ENCODE measurements around the gene GDF15.
"Not testable (repeated sequence)": the region's sequence is repeated elsewhere in the genome, so short reads cannot be mapped to it uniquely, and the experiment has no call there.

Gene GDF15

GRCh38 chr19:18396471-18397241, 10.7 kb downstream of the GDF15 start:
- H3K27ac ChIP-seq (ENCODE audit: low read depth, low read length): no peak overlapping the region
- H3K36me3 ChIP-seq (ENCODE audit: control insufficient read depth, insufficient read depth, low read length): no peaks in the 10 kb centered on the region
- no peak overlapping the region for H3K4me3 ChIP-seq (ENCODE audit: low read depth, low read length)
- no peaks in the 10 kb centered on the region for H3K4me1 ChIP-seq (ENCODE audit: control insufficient read depth, insufficient read depth, low read length)
- H3K27me3 ChIP-seq (ENCODE audit: control insufficient read depth, insufficient read depth, low read length): no peaks in the 10 kb centered on the region
- no peak overlapping the region for H3K9ac ChIP-seq (ENCODE audit: low read depth, low read length)
- H3K9me3 ChIP-seq (ENCODE audit: control insufficient read depth, insufficient read depth, low read length): no peaks in the 10 kb centered on the region

- no peaks in the 10 kb centered on the region for H3K9me3 ChIP-seq (ENCODE audit: control insufficient read depth, insufficient read depth, low read length)
- H3K4me3 ChIP-seq (ENCODE audit: low read depth, low read length): no peak within 1 kb of the TSS
- no peaks in the 10 kb centered on the region for H3K4me1 ChIP-seq (ENCODE audit: control insufficient read depth, insufficient read depth, low read length)
- no peak within 1 kb of the TSS for H3K9ac ChIP-seq (ENCODE audit: low read depth, low read length)
- no peak within 1 kb of the TSS for H3K27ac ChIP-seq (ENCODE audit: low read depth, low read length)
- H3K36me3 ChIP-seq (ENCODE audit: control insufficient read depth, insufficient read depth, low read length): no peaks in the 10 kb centered on the region
- no peaks in the 10 kb centered on the region for H3K27me3 ChIP-seq (ENCODE audit: control insufficient read depth, insufficient read depth, low read length)
Observed at GRCh38 chr19:18397242-18398202, 11.6 kb downstream of the GDF15 start, which contains the start of gene LRRC25. LRRC25 (minus strand) TSS chr19:18397622; CDS start chr19:18396963, 659 bp downstream.

- Histone ChIP-seq H3K27me3 (ENCODE audit: control insufficient read depth, insufficient read depth, low read length) (no peaks in the 10 kb centered on the region), H3K9me3 (ENCODE audit: control insufficient read depth, insufficient read depth, low read length) (no peaks in the 10 kb centered on the region), H3K4me3 (ENCODE audit: low read depth, low read length) (no peak overlapping the region), H3K36me3 (ENCODE audit: control insufficient read depth, insufficient read depth, low read length) (no peaks in the 10 kb centered on the region), H3K9ac (ENCODE audit: low read depth, low read length) (no peak overlapping the region), H3K27ac (ENCODE audit: low read depth, low read length) (no peak overlapping the region), H3K4me1 (ENCODE audit: control insufficient read depth, insufficient read depth, low read length) (no peaks in the 10 kb centered on the region)
Observed at GRCh38 chr19:18399008-18399407, 13.1 kb downstream of the GDF15 start.

DNA sequence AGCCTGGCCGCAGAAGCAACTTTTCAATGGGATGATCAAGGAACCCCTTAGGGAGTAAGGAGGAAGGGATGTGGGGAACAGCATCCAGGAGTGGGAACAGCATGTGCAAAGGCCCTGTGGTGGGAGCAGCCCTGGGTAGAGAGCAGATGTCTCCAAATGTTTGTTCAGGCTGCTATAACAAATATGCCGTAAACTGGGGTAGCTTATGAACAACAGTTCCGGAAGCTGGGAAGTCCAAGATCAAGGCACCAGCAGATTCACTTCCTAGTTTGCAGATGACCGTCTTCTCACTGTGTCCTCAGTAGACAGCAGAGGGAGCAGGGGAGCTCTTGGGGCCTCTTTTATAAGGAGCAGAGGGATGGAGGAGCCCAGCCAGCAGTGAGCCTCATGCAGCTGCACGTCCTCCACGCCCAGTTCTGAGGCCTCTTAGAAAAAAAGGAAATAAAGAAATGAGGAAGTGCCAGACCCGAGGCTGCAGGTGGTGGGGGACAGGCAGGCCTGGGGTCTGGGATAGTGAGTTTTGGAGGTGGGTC, 15.7 kb downstream of the GDF15 start:
- Histone ChIP-seq H3K27me3 (ENCODE audit: control insufficient read depth, insufficient read depth, low read length) (no peaks in the 10 kb centered on the region), H3K9ac (ENCODE audit: low read depth, low read length) (no peak overlapping the region), H3K4me1 (ENCODE audit: control insufficient read depth, insufficient read depth, low read length) (no peaks in the 10 kb centered on the region), H3K27ac (ENCODE audit: low read depth, low read length) (no peak overlapping the region), H3K4me3 (ENCODE audit: low read depth, low read length) (no peak overlapping the region), H3K36me3 (ENCODE audit: control insufficient read depth, insufficient read depth, low read length) (no peaks in the 10 kb centered on the region), H3K9me3 (ENCODE audit: control insufficient read depth, insufficient read depth, low read length) (no peaks in the 10 kb centered on the region)

- H3K9ac ChIP-seq (ENCODE audit: low read depth, low read length); H3K27me3 ChIP-seq (ENCODE audit: control insufficient read depth, insufficient read depth, low read length); H3K4me1 ChIP-seq (ENCODE audit: control insufficient read depth, insufficient read depth, low read length): not testable (repeated sequence)
Observed at GRCh38 chr19:18402455-18403248, 16.7 kb downstream of the GDF15 start.

GRCh38 chr19:18405754-18406153, 19.8 kb downstream of the GDF15 start:
- H3K4me1 ChIP-seq (ENCODE audit: control insufficient read depth, insufficient read depth, low read length): not testable (repeated sequence)

More at GRCh38 chr19:18402455-18403248, 16.7 kb downstream of the GDF15 start:
- not testable (repeated sequence) for H3K36me3 ChIP-seq (ENCODE audit: control insufficient read depth, insufficient read depth, low read length); H3K27ac ChIP-seq (ENCODE audit: low read depth, low read length); H3K4me3 ChIP-seq (ENCODE audit: low read depth, low read length); H3K9me3 ChIP-seq (ENCODE audit: control insufficient read depth, insufficient read depth, low read length)

GRCh38 chr19:18406749-18407148, 20.8 kb downstream of the GDF15 start:
- H3K9me3 ChIP-seq (ENCODE audit: control insufficient read depth, insufficient read depth, low read length): no peaks in the 10 kb centered on the region
- H3K27ac ChIP-seq (ENCODE audit: low read depth, low read length): no peak overlapping the region
- no peak overlapping the region for H3K4me3 ChIP-seq (ENCODE audit: low read depth, low read length)
- no peaks in the 10 kb centered on the region for H3K36me3 ChIP-seq (ENCODE audit: control insufficient read depth, insufficient read depth, low read length)
- no peaks in the 10 kb centered on the region for H3K4me1 ChIP-seq (ENCODE audit: control insufficient read depth, insufficient read depth, low read length)
- no peak overlapping the region for H3K9ac ChIP-seq (ENCODE audit: low read depth, low read length)
- no peaks in the 10 kb centered on the region for H3K27me3 ChIP-seq (ENCODE audit: control insufficient read depth, insufficient read depth, low read length)

More at GRCh38 chr19:18405754-18406153, 19.8 kb downstream of the GDF15 start:
- not testable (repeated sequence) for H3K36me3 ChIP-seq (ENCODE audit: control insufficient read depth, insufficient read depth, low read length); H3K9ac ChIP-seq (ENCODE audit: low read depth, low read length); H3K27ac ChIP-seq (ENCODE audit: low read depth, low read length); H3K27me3 ChIP-seq (ENCODE audit: control insufficient read depth, insufficient read depth, low read length); H3K4me3 ChIP-seq (ENCODE audit: low read depth, low read length); H3K9me3 ChIP-seq (ENCODE audit: control insufficient read depth, insufficient read depth, low read length)

- no peak overlapping the region for H3K27ac ChIP-seq (ENCODE audit: low read depth, low read length)
- H3K4me3 ChIP-seq (ENCODE audit: low read depth, low read length): no peak overlapping the region
- no peak overlapping the region for H3K9ac ChIP-seq (ENCODE audit: low read depth, low read length)
- H3K4me1 ChIP-seq (ENCODE audit: control insufficient read depth, insufficient read depth, low read length): no peaks in the 10 kb centered on the region
- no peaks in the 10 kb centered on the region for H3K27me3 ChIP-seq (ENCODE audit: control insufficient read depth, insufficient read depth, low read length)
- no peaks in the 10 kb centered on the region for H3K9me3 ChIP-seq (ENCODE audit: control insufficient read depth, insufficient read depth, low read length)
- no peaks in the 10 kb centered on the region for H3K36me3 ChIP-seq (ENCODE audit: control insufficient read depth, insufficient read depth, low read length)
Observed at GRCh38 chr19:18408053-18408476, 22.1 kb downstream of the GDF15 start.

DNA sequence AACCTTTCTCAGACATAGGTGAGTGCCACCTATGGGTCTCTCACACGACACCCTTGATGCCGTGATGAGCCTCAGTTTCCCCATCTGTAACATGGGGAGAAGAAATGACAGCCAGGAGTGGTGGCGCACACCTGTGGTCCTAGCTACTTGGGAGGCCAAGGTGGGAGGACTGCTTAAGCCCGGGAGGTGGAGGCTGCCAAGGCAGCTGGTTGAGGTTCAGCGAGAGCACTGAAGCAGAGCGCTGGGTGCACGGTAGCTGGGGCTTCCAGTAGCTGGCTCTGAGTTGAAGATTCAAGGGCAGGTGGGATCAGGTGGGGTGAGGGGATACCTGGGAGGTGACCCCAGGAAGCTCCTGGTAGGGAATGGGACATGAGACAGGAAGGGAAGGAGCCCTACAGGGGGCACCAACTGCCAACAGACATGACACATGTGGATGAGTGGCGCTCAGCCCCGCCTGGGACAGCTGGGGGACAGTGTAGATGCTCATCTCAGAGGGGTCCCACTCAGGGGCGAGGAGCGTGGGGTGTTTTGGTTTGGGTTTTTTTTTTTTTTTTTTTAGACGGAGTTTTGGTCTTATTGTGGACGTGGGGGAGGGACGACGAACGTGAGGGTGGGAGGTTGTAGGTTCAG, 26.8 kb downstream of the GDF15 start:
- H3K4me3 ChIP-seq (ENCODE audit: low read depth, low read length): no peak overlapping the region
- H3K9me3 ChIP-seq (ENCODE audit: control insufficient read depth, insufficient read depth, low read length): no peaks in the 10 kb centered on the region
- H3K36me3 ChIP-seq (ENCODE audit: control insufficient read depth, insufficient read depth, low read length): no peaks in the 10 kb centered on the region
- no peak overlapping the region for H3K9ac ChIP-seq (ENCODE audit: low read depth, low read length)
- H3K27me3 ChIP-seq (ENCODE audit: control insufficient read depth, insufficient read depth, low read length): peaks cover under 1% of the 10 kb centered on the region
- H3K4me1 ChIP-seq (ENCODE audit: control insufficient read depth, insufficient read depth, low read length): 0 out of 2 replicates have a peak, but pooled peaks cover 6% of the 10 kb centered on the region
- H3K27ac ChIP-seq (ENCODE audit: low read depth, low read length): no peak overlapping the region
